MCF 10A (cell line): ENCODE measurements around the gene PTPN4. TPM values are rescaled to one million over a fixed set of nuclear protein-coding genes. Genes with fewer than 3 reads are reported as not detected.

ENCODE experiments used
- BruUV-seq: library from RNA; stranded (reverse); fragments of 400-500 nt; replicated peaks from 2 replicates; lab custom pipeline; 2021; lab: Mats Ljungman, UMichigan
- CTCF ChIA-PET: fragments of 300-600 bp; sonication (Branson Sonifier 250); formaldehyde crosslinking; extraction: SDS; loops from one replicate; lab custom pipeline; 2021; ENCODE audit warnings: antibody characterized with exemption, inconsistent platforms; lab: Yijun Ruan, JAX
- POLR2A ChIA-PET: fragments of 300-600, 350-650 bp; sonication (Branson Sonifier 250); formaldehyde crosslinking; extraction: SDS; loops from one replicate; lab custom pipeline; 2020; ENCODE audit warnings: antibody characterized with exemption, inconsistent platforms; lab: Yijun Ruan, JAX
- DNase-seq: peaks from one replicate; pipeline ENCODE4 v3.0.0-alpha.2; 2018; ENCODE audit not compliant: unreplicated experiment
- H3K27ac Mint-ChIP-seq: one replicate; pipeline ENCODE4 v1.8.0; 2022; ENCODE audit warnings: mild to moderate bottlenecking, low read depth, mixed read lengths; ENCODE audit not compliant: unreplicated experiment
- H3K27me3 Mint-ChIP-seq: one replicate; pipeline ENCODE4 v1.8.0; 2022; ENCODE audit warnings: mixed read lengths; ENCODE audit not compliant: insufficient read depth, unreplicated experiment
- H3K36me3 Mint-ChIP-seq: one replicate; pipeline ENCODE4 v1.8.0; 2022; ENCODE audit warnings: mild to moderate bottlenecking, moderate library complexity, mixed read lengths; ENCODE audit not compliant: insufficient read depth, unreplicated experiment
- H3K4me1 Mint-ChIP-seq: one replicate; pipeline ENCODE4 v1.8.0; 2022; ENCODE audit warnings: mixed read lengths; ENCODE audit not compliant: insufficient read depth, unreplicated experiment
- H3K4me3 Mint-ChIP-seq: one replicate; pipeline ENCODE4 v1.8.0; 2022; ENCODE audit warnings: mild to moderate bottlenecking, moderate library complexity, mixed read lengths; ENCODE audit not compliant: unreplicated experiment
- H3K9me3 Mint-ChIP-seq: one replicate; pipeline ENCODE4 v1.8.0; 2022; ENCODE audit warnings: mixed read lengths; ENCODE audit not compliant: unreplicated experiment
- CTCF ChIP-seq: fragments of 200-600 bp; IDR thresholded peaks from one replicate; pipeline ENCODE4 v1.8.0; 2022; ENCODE audit warnings: antibody characterized with exemption, mild to moderate bottlenecking; ENCODE audit not compliant: unreplicated experiment
- intact Hi-C: fragments of 100-400 bp; cut with micrococcal nuclease; formaldehyde crosslinking; loops from 2 replicates; pipeline ENCODE4 v1.14.1; 2022
- total RNA-seq: library from RNA; stranded (reverse); gene quantifications from 2 replicates; pipeline ENCODE4 v1.2.3, GENCODE V29; 2022

Gene PTPN4
- total RNA-seq, 1 experiment from 2014 or later: 21.1 TPM

GRCh38 chr2:119819846-119820245 lies 60.1 kb downstream of the PTPN4 start:
- H3K36me3 Mint-ChIP-seq: no peaks in the 10 kb centered on the region
- H3K9me3 Mint-ChIP-seq: peaks cover 9% of the 10 kb centered on the region
- TF ChIP-seq CTCF: no peak
- no peak overlapping the region for H3K4me3 Mint-ChIP-seq
- no peak overlapping the region for H3K27ac Mint-ChIP-seq
- intact Hi-C loops: no loop called here
- POLR2A ChIA-PET: interaction anchor here (1.4 kb wide), 1 partner anchor 193 kb away, joined by 3 read pairs; the partner anchor contains the start of gene EPB41L5
- CTCF ChIA-PET: interaction anchor here (0.7 to 4.7 kb wide), 6 partner anchors 10 to 634 kb away, joined by 3 to 37 read pairs (median 4); no protein-coding TSS in a partner anchor
- no peak for DNase-seq
- H3K27me3 Mint-ChIP-seq: no peaks in the 10 kb centered on the region
- peaks cover 10% of the 10 kb centered on the region for H3K4me1 Mint-ChIP-seq
- no TSS peak for BruUV-seq

- intact Hi-C loops: no loop called here
- peaks cover 10% of the 10 kb centered on the region for H3K4me1 Mint-ChIP-seq
- H3K4me3 Mint-ChIP-seq: no peak overlapping the region
- peak; percentile 83 for DNase-seq
- ChIA-PET POLR2A (interaction anchor here (1.4 kb wide), 1 partner anchor 192 kb away, joined by 3 read pairs; the partner anchor contains the start of gene EPB41L5), CTCF (interaction anchor here (0.6 to 4.7 kb wide), 5 partner anchors 9 to 492 kb away, joined by 3 to 37 read pairs (median 3); no protein-coding TSS in a partner anchor)
- H3K27ac Mint-ChIP-seq: no peak overlapping the region
- BruUV-seq: no TSS peak
- H3K9me3 Mint-ChIP-seq: peaks cover 9% of the 10 kb centered on the region
- TF ChIP-seq CTCF: no peak
- no peaks in the 10 kb centered on the region for H3K27me3 Mint-ChIP-seq
- H3K36me3 Mint-ChIP-seq: no peaks in the 10 kb centered on the region
Observed at GRCh38 chr2:119820275-119820674, 60.6 kb downstream of the PTPN4 start.

GRCh38 chr2:119821266-119821665 lies 61.5 kb downstream of the PTPN4 start:
- TF ChIP-seq CTCF: no peak
- peaks cover 10% of the 10 kb centered on the region for H3K4me1 Mint-ChIP-seq
- no peak overlapping the region for H3K4me3 Mint-ChIP-seq
- ChIA-PET POLR2A (interaction anchor here (0.7 to 1.4 kb wide), 2 partner anchors 65 to 191 kb away, joined by 3 read pairs; partner anchors contain the start of gene EPB41L5), CTCF (interaction anchor here (2.0 to 4.7 kb wide), 2 partner anchors 66 to 118 kb away, joined by 11 to 37 read pairs; no protein-coding TSS in a partner anchor)
- peaks cover 9% of the 10 kb centered on the region for H3K9me3 Mint-ChIP-seq
- no TSS peak for BruUV-seq
- H3K27ac Mint-ChIP-seq: no peak overlapping the region
- intact Hi-C loops: no loop called here
- no peaks in the 10 kb centered on the region for H3K36me3 Mint-ChIP-seq
- H3K27me3 Mint-ChIP-seq: no peaks in the 10 kb centered on the region
- DNase-seq: no peak

- peak; percentile 63 for TF ChIP-seq CTCF
- no TSS peak for BruUV-seq
- Mint-ChIP-seq H3K27me3 (no peaks in the 10 kb centered on the region), H3K36me3 (no peaks in the 10 kb centered on the region), H3K9me3 (no peaks in the 10 kb centered on the region), H3K4me3 (no peak overlapping the region), H3K4me1 (peaks cover 11% of the 10 kb centered on the region), H3K27ac (no peak overlapping the region)
- intact Hi-C loops: loop anchor here (1.0 to 2.0 kb wide), 3 partner anchors 71 to 351 kb away; no protein-coding TSS in a partner anchor
- DNase-seq: peak; percentile 53
- POLR2A ChIA-PET: interaction anchor here (0.7 to 2.4 kb wide), 3 partner anchors 68 to 489 kb away, joined by 3 to 8 read pairs (median 6); no protein-coding TSS in a partner anchor
- CTCF ChIA-PET: interaction anchor here (1.0 to 4.7 kb wide), 7 partner anchors 14 to 351 kb away, joined by 3 to 37 read pairs (median 4); no protein-coding TSS in a partner anchor
Observed at GRCh38 chr2:119823734-119824334, 64.1 kb downstream of the PTPN4 start.
